ENCODE results near the gene PFKFB3.
"Not testable (repeated sequence)": the region's sequence is repeated elsewhere in the genome, so short reads cannot be mapped to it uniquely, and the experiment has no call there.

Gene PFKFB3

GRCh38 chr10:6186894-6187256, 15.9 kb upstream of the PFKFB3 start:
- no peak for DNase-seq (ENCODE audit: low read depth)
- no peak overlapping the region for H3K4me3 ChIP-seq (replicated peaks; ENCODE audit: low read depth, low read length)
- TF ChIP-seq CTCF (IDR thresholded peaks at IDR 0.05; ENCODE audit: low read length, missing control alignments), result no peak

- H3K4me3 ChIP-seq (replicated peaks; ENCODE audit: low read depth, low read length), result no peak overlapping the region
- DNase-seq (ENCODE audit: low read depth), result no peak
- TF ChIP-seq CTCF (IDR thresholded peaks at IDR 0.05; ENCODE audit: low read length, missing control alignments), result no peak
These were observed 15.5 kb upstream of the PFKFB3 start for GRCh38 chr10:6187278-6187677.

GRCh38 chr10:6190033-6190432, 12.7 kb upstream of the PFKFB3 start:
- DNase-seq (ENCODE audit: low read depth); H3K4me3 ChIP-seq (replicated peaks; ENCODE audit: low read depth, low read length): not testable (repeated sequence)

- no peak for DNase-seq (ENCODE audit: low read depth)
- no peak overlapping the region for H3K4me3 ChIP-seq (replicated peaks; ENCODE audit: low read depth, low read length)
- no peak for TF ChIP-seq CTCF (IDR thresholded peaks at IDR 0.05; ENCODE audit: low read length, missing control alignments)
These were observed 11.6 kb upstream of the PFKFB3 start for GRCh38 chr10:6191147-6191546.

GRCh38 chr10:6191569-6191968, 11.2 kb upstream of the PFKFB3 start:
- TF ChIP-seq CTCF (IDR thresholded peaks at IDR 0.05; ENCODE audit: low read length, missing control alignments), result no peak
- DNase-seq (ENCODE audit: low read depth), result no peak
- no peak overlapping the region for H3K4me3 ChIP-seq (replicated peaks; ENCODE audit: low read depth, low read length)

- DNase-seq (ENCODE audit: low read depth); H3K4me3 ChIP-seq (replicated peaks; ENCODE audit: low read depth, low read length): not testable (repeated sequence)
These were observed 9.4 kb upstream of the PFKFB3 start for GRCh38 chr10:6193342-6193741.

GRCh38 chr10:6194311-6194710, 8.4 kb upstream of the PFKFB3 start:
- no peak for TF ChIP-seq CTCF (IDR thresholded peaks at IDR 0.05; ENCODE audit: low read length, missing control alignments)
- no peak overlapping the region for H3K4me3 ChIP-seq (replicated peaks; ENCODE audit: low read depth, low read length)
- DNase-seq (ENCODE audit: low read depth), result no peak

GRCh38 chr10:6195376-6195775, 7.4 kb upstream of the PFKFB3 start:
- peak; percentile 48 for DNase-seq (ENCODE audit: low read depth)
- no peak for TF ChIP-seq CTCF (IDR thresholded peaks at IDR 0.05; ENCODE audit: low read length, missing control alignments)
- H3K4me3 ChIP-seq (replicated peaks; ENCODE audit: low read depth, low read length), result no peak overlapping the region
